Type B pancreatic cell (in vitro differentiated cells): ENCODE measurements around the gene JADE1. TPM values are rescaled to one million over a fixed set of nuclear protein-coding genes. Genes with fewer than 3 reads are reported as not detected.

Source experiments
- DNase-seq: peaks from one replicate; pipeline ENCODE4 v3.0.0; 2021; ENCODE audit warnings: mixed read lengths; ENCODE audit not compliant: unreplicated experiment; ENCODE audit errors: extremely low spot score
- H3K27ac Mint-ChIP-seq: 2 replicates; pipeline ENCODE4 v1.8.0; 2021; ENCODE audit warnings: mild to moderate bottlenecking, mixed read lengths
- H3K27me3 Mint-ChIP-seq: 2 replicates; pipeline ENCODE4 v1.8.0; 2021; ENCODE audit warnings: mixed read lengths
- H3K36me3 Mint-ChIP-seq: 2 replicates; pipeline ENCODE4 v1.8.0; 2021; ENCODE audit warnings: mixed read lengths
- H3K4me1 Mint-ChIP-seq: one replicate; pipeline ENCODE4 v1.8.0; 2021; ENCODE audit warnings: mixed read lengths; ENCODE audit not compliant: unreplicated experiment
- H3K4me3 Mint-ChIP-seq: 2 replicates; pipeline ENCODE4 v1.8.0; 2021; ENCODE audit warnings: mild to moderate bottlenecking, mixed read lengths
- H3K9me3 Mint-ChIP-seq: 2 replicates; pipeline ENCODE4 v1.8.0; 2021; ENCODE audit warnings: mixed read lengths
- CTCF ChIP-seq: fragments of 200-600 bp; sonication (generic); conservative IDR thresholded peaks from 2 replicates; pipeline ENCODE4 v1.5.0; 2021; ENCODE audit warnings: antibody characterized with exemption, mild to moderate bottlenecking
- total RNA-seq: library from RNA; stranded (reverse); gene quantifications from 2 replicates; pipeline ENCODE4 v1.2.1, GENCODE V29; 2021; ENCODE audit warnings: low replicate concordance

JADE1 gene
- total RNA-seq, 1 donor from 2014 or later, result 27.0 TPM

- peaks cover 13% of the 10 kb centered on the region for H3K4me1 Mint-ChIP-seq
- peak overlapping the region; percentile 89 for H3K4me3 Mint-ChIP-seq
- peak; percentile 89 for DNase-seq
- no peak for TF ChIP-seq CTCF
- H3K9me3 Mint-ChIP-seq, result no peaks in the 10 kb centered on the region
- H3K27ac Mint-ChIP-seq, result peak overlapping the region; percentile 62
- peaks cover 6% of the 10 kb centered on the region for H3K36me3 Mint-ChIP-seq
- no peaks in the 10 kb centered on the region for H3K27me3 Mint-ChIP-seq
These were observed 2.3 kb downstream of the JADE1 start for GRCh38 chr4:128811571-128812441.

- no peak for DNase-seq
- no peak for TF ChIP-seq CTCF
- no peaks in the 10 kb centered on the region for H3K27me3 Mint-ChIP-seq
- no peaks in the 10 kb centered on the region for H3K9me3 Mint-ChIP-seq
- peak overlapping the region; percentile 54 for H3K27ac Mint-ChIP-seq
- peak overlapping the region; percentile 89 for H3K4me3 Mint-ChIP-seq
- H3K4me1 Mint-ChIP-seq, result peaks cover 13% of the 10 kb centered on the region
- peaks cover 6% of the 10 kb centered on the region for H3K36me3 Mint-ChIP-seq
These were observed 3.1 kb downstream of the JADE1 start for GRCh38 chr4:128812442-128813235.

GRCh38 chr4:128813965-128814364, 4.5 kb downstream of the JADE1 start:
- peak overlapping the region; percentile 60 for H3K27ac Mint-ChIP-seq
- H3K36me3 Mint-ChIP-seq, result peaks cover 6% of the 10 kb centered on the region
- H3K4me1 Mint-ChIP-seq, result peaks cover 14% of the 10 kb centered on the region
- no peaks in the 10 kb centered on the region for H3K9me3 Mint-ChIP-seq
- no peak for DNase-seq
- H3K4me3 Mint-ChIP-seq, result peak overlapping the region; percentile 89
- no peaks in the 10 kb centered on the region for H3K27me3 Mint-ChIP-seq
- no peak for TF ChIP-seq CTCF

- Mint-ChIP-seq H3K4me3 (no peak overlapping the region), H3K27me3 (no peaks in the 10 kb centered on the region), H3K27ac (no peak overlapping the region), H3K36me3 (peaks cover 9% of the 10 kb centered on the region), H3K9me3 (peaks cover under 1% of the 10 kb centered on the region), H3K4me1 (peaks cover 24% of the 10 kb centered on the region)
- no peak for DNase-seq
- no peak for TF ChIP-seq CTCF
These were observed 8.9 kb downstream of the JADE1 start for GRCh38 chr4:128818442-128818841.

- no peak overlapping the region for H3K4me3 Mint-ChIP-seq
- H3K27me3 Mint-ChIP-seq, result no peaks in the 10 kb centered on the region
- no peak for DNase-seq
- H3K9me3 Mint-ChIP-seq, result peaks cover 4% of the 10 kb centered on the region
- H3K36me3 Mint-ChIP-seq, result peaks cover 13% of the 10 kb centered on the region
- no peak for TF ChIP-seq CTCF
- H3K27ac Mint-ChIP-seq, result no peak overlapping the region
- peaks cover 20% of the 10 kb centered on the region for H3K4me1 Mint-ChIP-seq
These were observed 9.7 kb downstream of the JADE1 start for GRCh38 chr4:128819082-128819742.
